Measurements from ENCODE around the gene LYPD6B.
"Not testable (repeated sequence)": the region's sequence is repeated elsewhere in the genome, so short reads cannot be mapped to it uniquely, and the experiment has no call there.

LYPD6B gene

GRCh38 chr2:149204686-149205085 lies 166.2 kb downstream of the LYPD6B start:
- DNase-seq (ENCODE audit: low read depth in 2 of 2): no peak

GRCh38 chr2:149205143-149205542 lies 166.6 kb downstream of the LYPD6B start:
- no peak for DNase-seq (ENCODE audit: low read depth in 2 of 2)

GRCh38 chr2:149213764-149214493 lies 175.4 kb downstream of the LYPD6B start:
- DNase-seq (ENCODE audit: low read depth in 2 of 2): no peak

- no peak for DNase-seq (ENCODE audit: low read depth in 2 of 2)
Measured at GRCh38 chr2:149218497-149218896, 180.0 kb downstream of the LYPD6B start.

- no peak for DNase-seq (ENCODE audit: low read depth in 2 of 2)
Measured at GRCh38 chr2:149219856-149220255, 181.4 kb downstream of the LYPD6B start.

GRCh38 chr2:149221002-149221401 lies 182.5 kb downstream of the LYPD6B start:
- no peak for DNase-seq (ENCODE audit: low read depth in 2 of 2)

- no peak for DNase-seq (ENCODE audit: low read depth in 2 of 2)
Measured at GRCh38 chr2:149221898-149222297, 183.4 kb downstream of the LYPD6B start.

GRCh38 chr2:149223472-149224095 lies 185.1 kb downstream of the LYPD6B start:
- no peak for DNase-seq (ENCODE audit: low read depth in 2 of 2)

- DNase-seq (ENCODE audit: low read depth in 2 of 2): peak; percentile 20 to 25
Measured at GRCh38 chr2:149224543-149224942, 186.0 kb downstream of the LYPD6B start.

GRCh38 chr2:149225446-149225845 lies 186.9 kb downstream of the LYPD6B start:
- DNase-seq (ENCODE audit: low read depth in 2 of 2): no peak

- DNase-seq (ENCODE audit: low read depth in 2 of 2): no peak
Measured at GRCh38 chr2:149226790-149227189, 188.3 kb downstream of the LYPD6B start.

- no peak for DNase-seq (ENCODE audit: low read depth in 2 of 2)
Measured at GRCh38 chr2:149235816-149236375, 197.4 kb downstream of the LYPD6B start.

GRCh38 chr2:149236410-149236809 lies 197.9 kb downstream of the LYPD6B start:
- DNase-seq (ENCODE audit: low read depth in 2 of 2): no peak

GRCh38 chr2:149246186-149246585 lies 207.7 kb downstream of the LYPD6B start:
- no peak for DNase-seq (ENCODE audit: low read depth in 2 of 2)

GRCh38 chr2:149251436-149251835 lies 212.9 kb downstream of the LYPD6B start:
- DNase-seq (ENCODE audit: low read depth in 2 of 2): not testable (repeated sequence)

- not testable (repeated sequence) for DNase-seq (ENCODE audit: low read depth in 2 of 2)
Measured at GRCh38 chr2:149256877-149257276, 218.4 kb downstream of the LYPD6B start.

- DNase-seq (ENCODE audit: low read depth in 2 of 2): no peak
Measured at GRCh38 chr2:149258531-149258930, 220.0 kb downstream of the LYPD6B start.

- DNase-seq (ENCODE audit: low read depth in 2 of 2): no peak
Measured at GRCh38 chr2:149259136-149259535, 220.6 kb downstream of the LYPD6B start.

- DNase-seq (ENCODE audit: low read depth in 2 of 2): no peak
Measured at GRCh38 chr2:149261692-149262091, 223.2 kb downstream of the LYPD6B start.
